ENCODE data around the gene LITAF.

LITAF gene

DNA sequence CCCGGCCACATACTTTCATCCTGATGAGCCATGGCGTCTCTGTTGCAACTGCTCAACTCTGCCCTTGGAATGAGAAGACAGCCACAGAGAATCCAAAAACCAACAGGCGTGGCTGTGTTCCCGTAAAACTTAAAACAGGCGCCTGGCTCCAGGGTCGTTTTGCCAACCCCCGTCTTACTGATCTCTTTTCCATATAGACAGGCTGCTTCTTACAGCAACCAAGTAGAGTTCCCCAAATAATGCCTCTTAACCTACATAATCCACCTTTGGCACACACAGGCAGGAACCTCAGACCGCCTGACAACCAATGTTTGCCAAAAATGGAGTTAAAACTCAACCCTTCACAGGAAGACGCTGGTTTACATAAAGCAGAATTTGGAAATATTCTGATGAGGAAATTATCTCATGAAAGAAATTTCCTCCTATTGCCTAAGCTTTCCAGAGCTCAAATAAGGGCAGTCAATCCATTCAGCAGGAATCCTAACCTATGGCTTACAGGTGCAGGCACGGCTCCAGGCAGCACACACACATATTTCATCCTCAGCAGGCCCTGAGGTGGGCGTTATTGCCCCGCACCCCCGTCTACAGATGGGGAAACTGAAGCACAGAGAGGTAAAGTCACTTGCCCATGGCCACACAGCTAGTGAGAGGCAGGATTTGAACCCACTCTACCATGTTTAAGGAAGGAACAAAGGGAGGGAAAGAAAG, 35.8 kb downstream of the LITAF start:
- DNase-seq (ENCODE audit: low read depth) = peak; percentile 57

DNA sequence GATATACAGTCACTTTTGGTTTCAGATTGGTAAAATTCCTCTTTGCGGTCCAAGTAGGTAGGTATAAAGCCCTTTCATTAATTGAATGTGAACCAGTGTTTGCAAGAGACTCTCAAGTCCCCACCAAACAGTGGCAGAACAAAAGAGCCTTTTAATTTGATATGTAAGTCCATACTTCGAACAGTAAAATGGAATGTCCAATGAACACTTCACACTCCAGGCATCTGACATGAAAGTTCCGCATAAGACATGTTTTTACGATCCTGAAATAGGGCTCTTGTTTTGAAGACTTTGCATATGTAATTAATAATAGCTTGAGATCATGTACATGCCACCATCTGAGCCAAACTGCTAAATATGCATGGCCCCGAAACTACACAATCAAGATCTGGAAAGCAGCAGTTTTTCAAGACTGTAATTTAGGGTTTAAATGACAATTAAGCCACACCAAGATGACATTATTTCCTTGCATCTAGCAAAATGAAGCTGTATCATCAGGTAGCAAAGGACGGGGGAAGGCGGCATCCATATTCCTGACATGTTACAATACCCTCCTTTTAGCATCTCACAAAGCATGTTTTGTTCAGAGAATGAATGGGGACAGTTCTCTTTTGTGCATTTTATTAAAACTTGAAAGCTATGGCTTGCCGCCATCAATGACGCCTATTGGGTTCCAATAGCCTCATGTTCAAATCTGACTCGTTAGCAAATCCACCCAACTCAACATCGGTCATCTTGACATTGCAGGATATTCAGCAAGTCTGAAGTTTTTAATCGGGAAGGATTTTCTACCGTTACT, 39.4 kb downstream of the LITAF start:
- DNase-seq (ENCODE audit: low read depth) = no peak

DNA sequence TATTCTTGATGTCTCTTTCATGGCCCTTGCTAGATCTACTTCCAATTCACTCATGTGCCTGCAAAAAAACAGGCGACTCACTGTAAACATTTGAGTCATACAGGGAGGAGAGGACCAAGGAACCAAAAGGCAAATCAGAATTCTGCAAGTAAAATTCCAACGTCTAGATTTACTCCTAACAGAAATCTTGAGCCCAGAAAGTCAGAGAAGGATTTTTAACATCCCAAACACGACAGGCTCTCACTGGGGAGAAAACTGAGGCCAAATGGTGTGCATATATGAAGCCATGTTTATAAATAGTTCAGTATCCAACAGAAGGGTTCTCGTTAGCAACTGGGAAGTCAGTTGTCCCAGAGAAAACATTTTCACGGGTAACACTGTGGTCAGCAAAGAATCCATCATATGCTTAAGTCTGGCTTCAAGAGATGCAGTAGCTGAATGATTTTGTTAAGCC, 40.1 kb downstream of the LITAF start:
- DNase-seq (ENCODE audit: low read depth) = peak; percentile 55

DNA sequence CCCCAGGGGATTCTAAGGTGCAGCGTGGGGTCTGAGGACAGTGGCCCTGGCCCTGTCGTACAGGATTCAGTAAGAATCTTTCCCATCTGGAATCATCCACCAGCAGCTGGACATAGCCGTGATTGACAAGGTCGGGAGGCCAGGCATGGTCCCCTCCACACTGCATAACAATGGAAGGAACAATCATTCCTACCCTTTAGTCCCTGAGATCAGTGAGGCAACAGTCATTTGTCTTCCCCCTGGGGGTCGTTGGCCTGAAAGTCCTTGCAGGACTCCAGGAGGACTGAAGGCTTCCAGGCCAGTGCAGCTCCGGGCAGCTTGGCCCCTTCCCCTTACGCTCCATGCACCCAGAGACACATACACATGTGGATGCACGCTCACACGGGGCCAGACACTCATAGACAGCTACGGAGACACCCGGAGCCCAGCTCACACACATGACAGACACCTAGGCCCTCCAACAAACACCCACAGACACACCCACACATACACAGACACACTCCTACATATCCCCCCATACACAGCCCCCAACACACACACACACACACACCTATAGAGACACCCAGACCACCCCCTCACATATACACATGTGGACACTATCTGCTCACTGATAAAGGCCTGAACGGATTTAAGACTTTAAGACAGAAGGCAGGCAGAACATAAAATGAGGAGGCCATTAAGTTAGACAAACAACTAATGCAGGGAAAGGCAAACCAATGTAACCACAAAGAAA, 42.9 kb downstream of the LITAF start:
- no peak for DNase-seq (ENCODE audit: low read depth)

DNA sequence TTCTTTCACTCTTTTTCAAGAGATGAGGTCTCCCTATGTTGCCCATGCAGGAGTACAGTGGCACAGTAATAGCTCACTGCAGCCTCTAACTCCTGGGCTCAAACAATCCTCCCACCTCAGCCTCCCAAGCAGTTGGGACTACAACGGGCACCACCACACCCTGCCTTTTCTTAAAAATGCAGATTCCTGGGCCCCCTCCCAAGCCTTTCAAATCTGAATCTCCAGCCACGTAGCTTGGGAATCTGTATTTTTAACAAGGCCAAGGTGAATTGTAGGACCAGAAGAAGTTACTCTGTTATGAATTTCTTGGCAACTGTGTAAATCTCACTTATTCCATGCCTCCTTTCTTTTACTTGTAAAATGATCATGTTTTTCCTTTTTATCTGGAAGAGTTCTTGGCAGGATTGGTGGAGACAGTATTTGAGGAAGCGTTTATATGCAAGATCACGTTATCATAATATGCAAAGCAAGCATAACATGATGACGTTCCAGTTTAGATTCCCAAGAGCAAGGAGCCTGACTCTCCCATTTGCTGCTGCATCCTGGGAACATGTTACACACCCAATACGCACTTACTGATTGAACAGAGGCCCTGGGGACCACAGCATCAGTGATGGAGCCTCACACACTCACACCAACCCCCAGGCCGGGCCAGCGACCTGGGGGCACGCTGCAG, 44.5 kb downstream of the LITAF start:
- DNase-seq (ENCODE audit: low read depth) = no peak

DNA sequence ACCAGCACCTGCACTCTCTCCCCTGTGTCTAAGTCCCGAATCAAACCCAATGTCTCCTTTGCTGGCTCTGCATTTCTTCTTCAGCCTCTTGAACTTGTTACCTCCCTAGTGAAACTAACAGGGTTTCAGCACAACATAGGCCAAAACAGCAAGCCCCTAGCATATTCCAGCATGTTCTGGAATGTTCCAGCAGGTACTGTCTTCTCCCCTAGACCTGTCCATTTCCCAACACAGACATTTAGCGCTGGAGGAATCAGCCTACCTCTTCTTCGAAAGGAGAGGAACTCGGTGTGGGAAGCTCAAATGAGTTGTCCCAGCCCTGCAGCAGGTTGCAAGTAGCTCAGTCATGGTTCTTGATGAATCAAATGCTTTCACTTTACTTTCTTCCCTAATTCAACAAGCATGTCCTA, 47.1 kb downstream of the LITAF start:
- DNase-seq (ENCODE audit: low read depth) = no peak

DNA sequence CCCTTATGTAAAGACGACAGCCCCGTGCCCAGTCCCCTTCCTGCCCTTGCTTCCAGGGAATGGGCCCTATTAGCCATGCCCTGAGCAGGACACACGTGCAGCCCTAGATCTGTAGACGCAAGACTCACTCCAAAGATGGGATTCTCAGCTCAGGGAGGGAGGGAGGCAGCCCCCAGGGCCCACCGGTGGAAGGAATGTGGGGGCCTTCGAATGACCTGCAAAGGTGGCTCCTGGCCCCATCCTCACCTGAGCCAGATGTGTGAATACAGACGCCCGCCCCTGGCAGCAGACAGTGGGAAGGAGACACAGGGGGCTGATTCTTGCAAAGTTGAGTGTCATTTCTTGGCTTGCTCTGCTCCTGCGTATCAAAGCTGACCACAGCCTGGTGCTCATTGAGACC, 47.8 kb downstream of the LITAF start:
- no peak for DNase-seq (ENCODE audit: low read depth)

DNA sequence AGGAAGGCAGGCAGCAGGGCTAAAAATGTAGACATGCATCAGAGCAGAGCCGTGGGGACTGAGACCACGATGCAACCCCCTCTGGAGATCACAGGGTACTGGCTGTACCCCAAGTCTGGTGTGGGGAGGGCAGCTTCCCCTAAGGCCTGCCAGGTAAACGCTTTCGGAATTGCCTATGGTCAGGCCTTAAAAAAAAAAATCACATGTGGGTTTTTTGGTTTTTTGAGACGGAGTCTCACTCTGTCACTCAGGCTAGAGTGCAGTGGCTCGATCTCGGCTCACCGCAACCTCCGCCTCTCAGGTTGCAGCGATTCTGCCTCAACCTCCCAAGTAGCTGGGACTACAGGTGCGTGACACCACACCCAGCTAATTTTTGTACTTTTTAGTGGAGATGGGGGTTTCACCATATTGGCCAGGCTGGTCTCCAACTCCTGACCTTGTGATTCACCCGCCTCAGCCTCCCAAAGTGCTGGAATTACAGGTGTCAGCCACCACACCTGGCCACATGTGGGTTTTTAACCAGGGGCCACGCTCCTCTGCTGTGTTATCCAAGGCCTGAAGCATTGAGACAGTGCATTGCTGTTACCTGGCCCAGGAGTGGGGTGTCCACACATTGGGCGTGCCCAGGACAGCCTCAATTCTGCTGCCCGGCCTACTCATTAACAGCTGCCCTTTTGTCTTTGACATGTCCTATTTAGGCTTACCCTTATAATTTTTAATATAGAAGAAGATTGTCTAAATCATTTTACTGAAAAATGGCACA, 50.4 kb downstream of the LITAF start:
- DNase-seq (ENCODE audit: low read depth) = no peak

DNA sequence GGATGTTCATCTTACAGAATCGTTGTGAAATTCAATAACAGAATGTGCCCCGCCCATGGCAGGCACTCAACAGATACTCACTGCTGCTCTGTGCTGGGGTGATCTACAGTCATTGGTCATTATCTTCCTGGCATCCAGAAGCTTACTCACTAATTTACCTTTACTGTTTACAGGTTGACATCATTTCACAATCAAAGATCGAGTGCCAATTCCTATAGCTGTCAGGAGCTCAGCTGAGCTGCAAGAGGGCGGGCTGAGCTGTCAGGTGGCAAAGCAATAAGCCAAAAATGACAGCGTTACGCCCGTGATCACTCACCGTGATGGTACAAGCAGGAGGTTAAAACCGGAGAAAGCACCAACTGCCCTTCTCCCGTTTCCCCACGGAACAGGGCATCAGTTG, 51.2 kb downstream of the LITAF start:
- no peak for DNase-seq (ENCODE audit: low read depth)

DNA sequence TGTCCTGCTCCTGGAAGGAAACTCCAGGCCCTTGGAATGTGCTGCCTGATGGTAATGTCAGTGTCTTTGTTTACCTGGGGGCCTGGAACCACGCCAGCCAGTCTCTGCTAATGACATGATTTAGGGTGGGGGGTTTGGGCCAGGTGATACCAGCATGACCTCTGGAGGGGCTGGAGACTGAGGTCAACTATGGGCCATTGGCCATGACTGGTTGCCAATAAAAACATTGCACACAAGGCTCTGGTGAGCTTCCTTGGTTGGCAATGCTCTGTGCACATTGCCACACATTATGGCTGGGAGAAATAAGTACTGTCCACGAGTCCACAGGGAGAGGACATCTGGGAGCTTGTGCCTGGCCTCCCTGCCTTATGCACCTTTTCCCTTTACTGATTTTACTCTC, 52.5 kb downstream of the LITAF start:
- no peak for DNase-seq (ENCODE audit: low read depth)

DNA sequence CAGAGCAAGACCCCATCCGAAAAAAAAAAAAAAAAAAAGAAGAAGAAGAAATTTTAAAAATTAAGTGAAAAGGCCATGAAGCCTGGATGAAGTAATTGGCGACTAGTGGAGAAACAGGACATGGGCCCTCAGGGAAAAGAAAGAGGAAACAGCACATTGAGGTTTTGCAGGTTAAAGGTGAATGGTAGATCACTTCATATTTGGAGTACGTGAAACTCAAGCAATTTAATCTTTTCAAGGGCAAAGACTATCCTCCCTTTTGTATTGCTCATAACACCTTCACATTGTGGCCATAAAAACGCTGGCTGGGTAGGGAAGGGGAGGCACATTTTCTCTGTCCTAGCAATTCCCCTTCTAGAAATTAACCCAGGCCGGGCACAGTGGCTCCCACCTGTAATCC, 53.1 kb downstream of the LITAF start:
- DNase-seq (ENCODE audit: low read depth) = no peak

DNA sequence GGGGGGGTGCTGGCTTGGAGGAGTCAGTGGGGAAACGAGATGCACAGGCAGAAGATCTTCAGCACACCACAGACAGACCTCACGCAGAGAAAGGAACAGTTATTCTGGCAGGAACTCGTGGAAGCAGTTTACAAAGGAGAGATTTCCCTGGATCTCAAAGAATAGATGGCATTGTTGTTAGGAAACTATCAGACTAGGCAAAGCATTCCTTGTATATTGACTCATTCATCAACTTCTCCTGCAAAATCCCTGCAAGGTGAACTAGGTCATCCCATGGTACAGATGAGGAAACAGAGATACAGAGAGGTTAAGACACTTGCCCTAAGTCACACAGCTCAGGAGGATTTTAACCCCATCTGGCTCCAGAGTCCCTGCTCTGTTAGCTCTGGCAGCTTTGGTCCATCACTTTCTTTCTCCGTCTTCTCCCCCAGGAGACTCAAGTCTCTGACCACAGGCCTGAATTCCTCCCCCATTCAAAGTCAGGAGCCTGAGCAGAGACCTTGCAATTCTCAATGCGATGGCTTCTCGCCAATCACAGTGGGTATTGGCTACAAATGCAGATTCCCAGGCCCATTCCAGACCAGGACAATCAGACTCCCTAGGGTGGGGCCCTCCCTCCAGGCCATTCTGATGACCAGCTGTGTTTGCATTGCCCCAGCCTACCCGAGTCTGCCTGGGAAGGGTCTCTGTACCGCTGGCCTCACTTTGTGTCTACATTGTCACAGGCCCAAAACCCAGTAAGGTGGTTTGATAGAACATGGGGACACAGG, 56.4 kb downstream of the LITAF start:
- no peak for DNase-seq (ENCODE audit: low read depth)

DNA sequence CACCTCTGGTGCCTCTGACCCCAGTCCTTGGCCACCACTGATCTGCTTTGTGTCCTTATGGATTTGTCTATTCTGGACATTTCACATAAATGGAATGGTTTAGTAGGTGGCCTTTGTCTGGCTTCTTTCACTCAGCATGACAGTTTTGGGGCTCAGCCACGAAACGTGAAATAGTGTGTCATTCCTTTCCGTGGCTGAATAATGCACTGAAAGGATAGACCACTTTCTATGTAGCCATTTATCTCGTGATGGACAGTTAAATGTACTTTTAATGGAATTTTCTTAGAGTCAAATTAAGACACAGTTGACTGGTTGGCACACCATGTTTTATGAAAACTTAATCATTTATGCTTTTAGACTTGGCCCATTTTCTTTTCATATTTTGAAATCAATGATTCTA, 57.4 kb downstream of the LITAF start:
- DNase-seq (ENCODE audit: low read depth) = no peak

DNA sequence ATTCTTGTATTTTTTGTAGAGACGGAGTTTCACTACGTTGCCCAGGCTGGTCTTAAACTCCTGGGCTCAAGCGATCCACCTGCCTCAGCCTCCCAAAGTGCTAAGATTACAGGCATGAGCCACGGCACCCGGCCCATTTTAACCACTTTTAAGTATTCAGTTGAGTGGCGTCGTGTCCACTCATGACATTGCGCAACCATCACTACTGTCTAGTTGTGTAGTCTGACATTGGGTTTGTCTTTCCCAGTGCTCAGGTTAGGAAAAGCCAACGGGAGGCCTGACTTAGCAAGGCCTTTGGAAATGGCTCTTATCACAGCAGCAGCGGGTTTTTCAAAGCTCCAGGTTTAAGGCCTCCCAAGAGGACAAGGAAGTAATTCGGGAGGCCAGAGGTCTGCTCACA, 58.7 kb downstream of the LITAF start:
- DNase-seq (ENCODE audit: low read depth) = no peak

DNA sequence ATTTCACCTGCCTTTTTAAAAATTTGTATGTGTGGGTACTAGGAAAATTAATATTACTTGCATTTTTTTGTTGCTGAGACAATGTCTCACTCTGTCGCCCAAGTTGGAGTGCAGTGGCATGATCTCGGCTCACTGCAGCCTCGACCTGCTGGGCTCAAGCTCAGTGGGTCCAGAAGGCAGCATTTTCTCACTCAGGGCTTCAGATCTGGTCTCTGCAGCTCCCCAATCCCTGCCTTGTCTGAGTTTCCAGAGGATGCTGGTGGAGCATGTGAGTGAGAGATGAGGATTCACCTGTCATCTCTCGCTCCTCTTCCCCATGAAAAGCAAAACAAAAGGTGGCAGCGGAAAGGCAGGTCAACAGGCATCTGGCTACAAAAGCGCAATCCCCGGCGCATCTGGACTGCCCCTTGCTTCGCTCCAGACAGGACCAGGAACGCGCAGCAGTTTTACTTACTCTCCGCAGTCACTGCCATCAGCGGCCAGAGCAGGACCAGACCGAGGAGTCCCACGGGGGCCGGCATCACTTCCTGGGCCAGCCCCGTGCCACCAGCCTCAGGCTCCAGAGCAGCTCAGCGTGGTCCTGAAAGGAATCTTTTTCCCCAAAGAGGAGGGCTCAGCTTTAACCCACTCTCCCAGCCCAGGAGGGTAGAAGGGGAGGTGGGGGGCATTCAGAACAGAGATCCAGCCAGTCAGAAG, 59.9 kb downstream of the LITAF start:
- no peak for DNase-seq (ENCODE audit: low read depth)

DNA sequence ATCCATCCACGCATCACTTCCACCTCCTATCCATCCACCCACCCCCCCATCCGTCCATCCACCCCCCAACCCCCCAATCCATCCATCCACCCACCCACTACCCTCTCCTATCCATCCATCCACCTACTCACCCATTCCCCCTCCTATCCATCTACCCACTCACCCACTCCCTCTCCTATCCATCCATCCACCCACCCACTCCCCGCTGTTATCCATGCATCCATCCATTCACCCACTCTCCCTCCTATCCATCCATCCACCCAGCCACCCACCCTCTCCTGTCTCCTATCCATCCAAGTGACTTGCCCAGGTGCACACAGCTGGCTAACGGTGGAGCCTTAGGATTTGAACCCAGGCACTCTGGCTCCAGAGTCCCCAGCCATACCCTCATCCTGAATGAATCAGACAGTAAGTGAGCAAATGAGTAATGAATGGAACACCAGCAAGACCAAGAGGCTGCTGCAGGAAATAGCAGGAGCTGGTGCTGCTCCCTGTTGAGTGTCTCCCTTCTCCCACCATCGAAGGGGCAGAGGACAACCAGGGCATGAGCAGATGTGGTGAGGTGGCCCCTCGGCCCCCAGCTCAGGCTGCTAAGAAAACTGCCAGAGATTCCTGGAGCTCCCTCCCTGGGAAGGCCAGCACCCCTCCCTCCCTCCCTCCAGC, 62.5 kb downstream of the LITAF start:
- no peak for DNase-seq (ENCODE audit: low read depth)

DNA sequence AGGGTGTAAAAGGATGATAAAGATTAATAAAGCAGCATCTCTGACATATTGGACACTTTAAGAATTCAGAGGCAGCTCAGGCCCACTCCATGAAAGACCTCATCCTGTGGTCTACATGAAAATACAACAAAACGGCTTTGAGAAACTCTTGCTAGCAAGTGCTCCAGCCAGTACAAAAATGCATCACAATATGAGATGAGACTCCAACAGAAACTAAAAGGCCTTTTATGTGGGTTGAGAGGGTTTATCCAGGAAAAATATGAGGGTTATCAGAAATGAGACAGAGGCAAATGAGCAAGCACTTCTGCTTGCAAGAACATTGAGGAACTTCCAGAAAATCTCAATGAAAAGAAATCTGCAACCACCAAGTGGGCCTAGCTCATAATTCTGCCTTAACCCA, 65.7 kb downstream of the LITAF start:
- DNase-seq (ENCODE audit: low read depth) = no peak

DNA sequence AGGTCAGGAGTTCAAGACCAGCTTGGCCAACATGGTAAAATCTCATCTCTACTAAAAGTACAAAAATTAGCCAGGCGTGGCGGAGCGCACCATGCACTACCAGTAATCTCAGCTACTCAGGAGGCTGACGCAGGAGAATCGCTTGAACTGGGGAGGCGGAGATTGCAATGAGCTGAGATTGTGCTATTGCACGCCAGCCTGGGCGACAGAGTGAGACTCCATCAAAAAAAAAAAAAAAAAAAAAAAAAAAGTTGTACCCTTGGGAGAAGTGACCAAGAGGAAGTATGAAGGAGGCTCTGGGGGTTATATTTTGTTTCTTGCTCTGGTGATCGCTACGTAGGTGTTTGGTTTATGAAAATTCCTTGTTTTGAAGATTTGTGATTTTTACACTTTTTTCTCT, 66.3 kb downstream of the LITAF start:
- DNase-seq (ENCODE audit: low read depth) = no peak

DNA sequence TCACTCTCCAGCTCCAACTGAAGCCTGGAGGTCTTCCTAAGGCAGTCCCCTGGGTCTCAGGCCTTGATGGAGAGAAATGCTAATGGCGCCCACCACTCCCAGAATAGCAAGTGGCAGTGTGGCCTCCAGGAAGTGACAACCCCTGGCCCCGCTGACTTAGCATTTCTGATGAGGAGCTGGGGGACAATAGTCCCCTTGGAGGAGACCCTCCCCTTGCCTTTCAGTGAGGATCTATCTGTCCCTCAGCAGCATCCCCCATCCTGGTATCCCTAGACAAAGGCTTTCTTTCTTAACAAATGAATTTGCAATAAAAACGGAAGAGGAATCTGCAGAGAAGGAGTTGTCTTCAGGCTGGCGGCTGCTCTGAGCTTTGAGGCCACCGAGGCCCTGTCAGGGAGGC, 68.8 kb downstream of the LITAF start:
- no peak for DNase-seq (ENCODE audit: low read depth)

All from fibroblast of the conjunctiva (primary cell).